ENCODE data around the gene ZNF74. TPM values are rescaled to one million over a fixed set of nuclear protein-coding genes. Genes with fewer than 3 reads are reported as not detected.

ZNF74 gene
- total RNA-seq, 1 experiment from 2014 or later, result 11.9 TPM

DNA sequence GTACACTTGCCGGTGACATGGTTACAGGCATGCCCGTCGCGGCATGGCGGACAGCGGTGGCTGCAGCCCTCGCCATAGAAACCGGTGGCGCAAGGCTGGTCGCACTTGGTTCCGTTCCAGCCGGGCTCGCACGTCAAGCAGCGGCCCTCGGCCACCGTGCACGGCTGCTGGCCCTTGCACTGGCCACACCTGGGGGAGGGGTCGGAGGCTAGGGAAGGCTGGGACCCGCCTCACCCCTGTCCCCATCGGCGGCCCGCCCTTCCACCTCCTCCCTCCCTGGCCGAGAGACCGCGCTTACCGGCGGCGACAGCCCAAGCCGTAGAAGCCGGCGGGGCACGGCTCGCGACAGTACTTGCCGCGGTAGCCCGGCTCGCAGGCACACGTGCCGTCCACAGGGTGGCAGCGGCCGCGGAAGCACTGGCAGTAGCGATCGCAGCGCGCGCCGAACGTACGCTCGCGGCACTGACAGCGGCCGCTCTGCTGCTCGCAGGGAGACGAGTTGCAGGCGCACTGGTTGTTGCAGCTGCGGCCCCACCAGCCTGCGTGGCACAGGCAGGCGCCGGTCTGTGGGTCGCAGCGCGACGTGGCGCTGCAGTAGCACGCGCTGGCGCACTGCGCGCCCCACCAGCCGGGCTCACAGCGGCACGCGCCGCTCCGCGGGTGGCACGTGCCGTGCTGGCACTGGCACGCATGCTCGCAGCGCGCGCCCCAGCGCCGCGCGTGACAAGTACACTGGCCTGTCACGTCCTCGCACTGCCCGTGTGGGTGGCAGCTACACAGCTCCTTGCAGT, 37.0 kb downstream of the ZNF74 start:
- peak; percentile 44 for DNase-seq (ENCODE audit: extremely low read depth, low read depth)

DNA sequence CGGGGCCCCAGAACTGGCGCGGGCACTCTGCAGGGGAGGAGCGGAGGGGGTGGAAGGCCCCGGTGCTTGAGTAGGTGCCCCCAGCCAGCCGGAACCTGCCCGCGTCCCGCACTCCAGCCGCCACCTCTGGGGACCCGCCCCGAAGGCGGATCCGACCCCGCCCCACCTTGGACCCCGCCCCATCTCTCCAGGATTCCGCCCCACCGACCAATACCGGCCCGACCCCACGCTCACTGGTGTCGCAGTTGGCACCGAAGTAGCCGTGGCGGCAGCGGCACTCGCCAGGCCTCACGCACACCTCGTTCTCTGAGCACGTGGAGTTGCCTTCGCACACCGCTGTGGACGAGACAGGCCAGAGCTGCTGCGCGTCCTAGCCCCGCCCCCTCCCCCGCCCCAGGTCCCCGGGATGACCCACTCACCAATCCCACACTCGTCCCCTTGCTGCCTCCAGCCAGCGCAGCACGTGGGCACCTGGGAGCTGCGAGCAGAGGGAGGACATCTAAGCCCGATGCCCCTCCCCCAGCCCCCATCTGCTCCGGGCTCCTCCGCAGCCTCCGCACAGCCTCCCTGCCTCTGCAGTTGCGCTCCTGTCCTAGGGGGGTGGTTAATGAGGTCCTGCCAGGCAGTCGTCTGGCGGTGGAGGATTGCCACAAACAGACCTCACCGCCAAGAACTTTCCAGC, 37.7 kb downstream of the ZNF74 start:
- DNase-seq (ENCODE audit: extremely low read depth, low read depth), result no peak

DNA sequence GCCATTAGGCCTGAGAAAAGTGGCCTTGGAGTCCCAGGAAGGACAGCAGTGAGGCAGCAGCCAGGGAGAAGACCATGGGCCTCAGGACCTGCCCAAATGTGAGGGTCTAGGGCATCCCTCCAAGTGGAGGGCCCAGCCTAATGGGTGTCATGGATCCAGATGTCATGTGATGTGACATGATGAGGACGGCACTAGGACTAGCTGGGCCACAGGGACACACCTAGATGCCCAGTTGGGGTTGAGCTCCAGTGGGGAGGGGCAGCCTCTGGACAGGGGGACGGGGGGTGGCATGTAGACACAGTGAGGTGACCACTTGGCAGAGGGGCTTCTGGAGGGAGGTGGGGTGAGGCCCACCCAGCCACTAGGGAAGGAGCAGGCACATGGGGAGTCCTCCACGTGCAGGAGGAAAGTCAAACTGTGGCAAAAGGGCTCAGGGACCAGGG, 38.3 kb downstream of the ZNF74 start:
- no peak for DNase-seq (ENCODE audit: extremely low read depth, low read depth)

DNA sequence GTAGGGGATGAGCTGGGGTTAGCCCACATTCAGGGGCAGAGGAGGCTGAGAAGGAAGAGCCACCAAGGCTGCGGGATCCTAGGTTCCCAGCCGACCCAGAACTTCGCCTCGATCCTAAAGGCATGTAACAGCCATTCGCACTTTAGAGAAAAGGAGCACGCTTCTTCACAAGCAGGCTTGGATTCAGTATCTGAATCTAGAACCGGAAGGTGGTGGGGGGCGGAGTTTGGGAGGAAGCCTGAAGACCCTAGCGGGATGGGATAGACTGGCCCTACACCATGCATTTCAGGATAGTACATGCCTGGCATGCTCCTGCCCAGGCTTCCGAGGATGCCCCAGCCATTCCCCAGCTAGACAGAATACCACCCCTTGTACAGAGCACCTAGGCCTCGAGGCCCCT, 39.2 kb downstream of the ZNF74 start:
- DNase-seq (ENCODE audit: extremely low read depth, low read depth), result no peak

DNA sequence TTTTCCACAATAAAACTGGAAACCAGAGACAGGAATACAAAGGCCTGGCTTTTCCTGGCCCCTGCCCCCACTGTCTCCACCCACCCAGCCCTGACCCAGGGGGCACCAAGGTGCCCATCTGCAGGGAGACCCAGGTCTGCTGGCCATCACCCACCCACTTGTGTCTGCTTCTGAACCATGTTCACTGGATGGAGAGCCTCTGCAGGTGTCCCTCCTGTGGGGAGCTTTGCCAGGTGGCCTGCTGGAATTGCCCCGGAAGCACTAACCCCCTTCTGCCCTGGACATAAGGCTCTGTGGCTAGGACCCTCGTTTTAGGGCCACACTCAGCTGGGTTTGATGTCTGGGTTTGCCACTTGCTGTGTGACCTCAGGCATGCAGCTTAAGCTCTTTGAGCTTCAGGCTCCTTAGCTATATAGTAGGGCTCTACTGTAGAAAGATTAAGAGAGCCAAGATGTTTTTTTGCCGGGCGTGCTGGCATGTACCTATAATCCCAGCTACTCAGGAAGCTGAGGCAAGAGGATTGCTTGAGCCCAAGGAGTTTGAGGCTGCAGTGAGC, 39.8 kb downstream of the ZNF74 start:
- DNase-seq (ENCODE audit: extremely low read depth, low read depth), result no peak

DNA sequence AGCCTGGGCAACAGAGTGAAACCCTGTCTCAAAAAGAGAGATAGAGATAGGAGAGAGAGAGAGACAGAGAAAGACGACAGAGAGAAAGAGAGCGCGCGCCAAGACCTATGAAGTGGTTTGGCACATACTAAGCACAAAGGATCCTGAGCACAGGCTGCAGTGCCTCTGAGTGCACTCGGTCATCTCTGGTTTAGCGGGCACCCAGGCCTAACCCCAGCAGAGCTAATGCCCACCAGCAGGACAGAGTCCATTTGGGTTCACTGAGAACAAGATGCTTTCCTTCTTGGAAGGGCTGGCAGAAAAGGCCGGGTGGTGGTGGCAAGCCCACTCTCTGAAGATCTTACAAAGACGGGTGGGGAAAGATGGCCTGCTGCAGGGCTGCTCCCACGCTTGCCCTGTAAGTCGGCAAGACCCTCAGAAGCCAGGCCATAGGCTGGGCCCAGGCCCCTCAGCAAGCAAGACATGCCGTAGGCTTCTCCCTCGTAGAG, 40.4 kb downstream of the ZNF74 start:
- no peak for DNase-seq (ENCODE audit: extremely low read depth, low read depth)

DNA sequence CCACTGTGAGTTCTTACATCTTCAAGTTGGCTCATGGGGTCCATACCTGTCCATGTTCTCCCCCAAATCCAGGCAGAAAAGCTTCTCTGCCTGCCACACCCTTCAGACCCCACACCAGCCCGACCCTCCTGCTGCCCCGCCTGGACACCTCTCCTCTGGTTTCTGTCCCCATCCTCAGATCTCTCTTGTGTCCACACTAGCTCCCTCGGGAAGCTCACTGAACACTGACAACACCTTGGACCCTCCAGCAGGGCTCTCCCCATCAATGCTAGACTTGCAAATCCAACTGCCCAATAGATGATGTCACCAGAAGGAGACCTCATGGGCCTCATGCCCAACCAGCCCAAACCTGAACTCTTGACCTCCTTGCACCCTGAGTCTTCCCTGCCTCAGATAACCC, 40.8 kb downstream of the ZNF74 start:
- DNase-seq (ENCODE audit: extremely low read depth, low read depth), result no peak

DNA sequence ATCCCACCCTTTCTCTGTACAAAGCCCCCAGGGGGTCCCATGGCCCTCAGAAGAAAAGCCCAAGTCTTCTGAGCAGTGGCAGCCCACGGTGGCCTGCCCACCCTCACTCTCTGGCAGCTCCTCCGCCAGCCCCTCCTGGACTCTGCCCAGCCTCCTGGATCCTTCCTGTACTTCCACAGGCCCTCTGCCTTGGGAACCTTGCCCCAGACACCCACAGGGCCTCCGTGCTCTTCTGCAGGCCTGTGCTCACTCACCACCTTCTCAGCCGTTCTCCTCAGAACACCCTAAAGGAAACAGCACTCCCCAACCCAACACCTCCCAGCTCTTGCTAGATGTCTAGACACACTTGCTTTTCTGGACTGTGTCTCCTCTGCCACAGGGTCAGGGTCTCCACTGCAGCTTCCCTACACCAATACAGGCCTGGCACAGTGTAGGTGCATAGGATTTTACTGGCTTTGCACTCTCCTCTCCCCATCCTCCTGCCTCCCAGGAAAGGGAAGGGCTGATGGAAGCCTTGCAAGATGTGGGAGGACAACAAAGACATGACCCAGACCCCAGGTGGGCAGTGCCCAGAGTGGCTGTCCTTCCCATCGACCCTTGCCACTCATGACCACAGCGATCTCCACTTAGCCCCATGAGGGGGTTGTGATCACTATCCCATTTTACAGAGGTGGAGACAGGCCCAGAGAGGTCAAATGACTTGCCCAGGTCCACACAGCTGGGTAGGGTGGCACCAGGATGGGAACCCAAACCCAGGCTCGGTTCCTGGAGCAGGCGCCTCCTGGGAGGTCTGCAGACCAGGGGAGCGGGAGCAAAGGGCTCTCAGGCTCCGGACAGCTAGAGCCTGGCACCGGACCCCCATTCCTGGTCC, 41.7 kb downstream of the ZNF74 start:
- DNase-seq (ENCODE audit: extremely low read depth, low read depth), result no peak

DNA sequence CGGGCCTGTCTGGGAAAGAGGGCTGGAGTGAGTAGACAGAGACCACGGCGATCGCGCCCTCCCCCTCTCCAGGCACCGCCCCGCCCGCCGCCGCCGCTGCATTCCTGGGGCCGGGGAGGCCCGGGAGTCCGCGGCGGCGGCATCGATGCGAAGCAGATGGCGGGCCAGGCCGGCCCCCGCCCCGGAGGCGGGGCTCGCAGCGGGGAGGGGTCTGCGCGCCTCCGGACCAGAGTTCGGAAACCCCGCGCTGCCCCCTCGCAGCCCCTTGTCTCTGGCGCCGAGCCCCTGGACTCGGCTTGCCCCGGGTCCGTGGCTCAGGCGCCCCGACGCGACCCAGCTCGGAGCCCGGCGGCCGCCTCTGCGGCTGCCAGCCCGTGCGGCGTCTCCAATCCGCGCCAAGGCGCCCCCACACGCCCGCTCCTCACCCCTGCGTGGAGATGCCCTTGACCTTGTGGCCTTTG, 42.4 kb downstream of the ZNF74 start:
- no peak for DNase-seq (ENCODE audit: extremely low read depth, low read depth)

DNA sequence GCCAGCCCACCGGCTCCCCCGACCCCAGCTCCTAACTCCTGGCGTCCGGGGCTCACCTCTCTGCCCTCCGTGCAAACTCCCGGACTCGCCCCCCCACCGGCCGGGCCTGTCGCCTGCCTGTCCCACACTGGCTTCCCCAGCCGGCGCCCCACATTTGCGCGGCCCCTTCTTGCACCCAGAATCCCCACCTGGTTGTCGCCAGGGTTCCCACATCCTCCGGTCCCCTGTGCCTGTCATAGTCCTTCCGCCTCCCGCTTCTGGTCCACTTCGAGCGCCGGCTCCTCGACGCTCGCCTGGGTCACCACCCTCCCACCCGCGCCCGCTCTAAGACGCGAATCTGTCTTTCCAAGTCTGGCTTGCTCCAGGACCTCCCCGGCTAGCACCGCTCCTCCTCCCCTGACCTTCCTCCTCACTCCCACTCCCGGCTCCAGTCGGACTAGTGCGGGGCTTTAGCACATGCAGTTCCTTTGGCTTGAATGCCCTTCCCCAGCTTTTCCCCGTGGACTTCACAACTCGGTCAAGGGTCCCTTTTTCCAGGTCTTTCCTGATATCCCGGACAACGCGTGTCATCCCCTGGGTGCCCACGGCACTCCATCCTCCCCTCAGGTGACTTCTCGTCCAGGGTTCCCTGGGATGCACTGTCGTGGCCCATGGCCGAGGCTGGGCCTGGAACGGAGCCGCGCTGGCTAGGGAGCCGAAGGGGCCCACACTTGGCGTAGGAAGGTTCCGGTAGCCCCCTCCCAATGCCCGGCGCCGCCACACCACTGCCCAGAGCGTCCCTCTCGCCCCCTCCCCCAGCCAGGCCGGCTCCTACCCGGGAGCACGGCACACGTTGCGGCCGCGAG, 43.0 kb downstream of the ZNF74 start:
- no peak for DNase-seq (ENCODE audit: extremely low read depth, low read depth)

DNA sequence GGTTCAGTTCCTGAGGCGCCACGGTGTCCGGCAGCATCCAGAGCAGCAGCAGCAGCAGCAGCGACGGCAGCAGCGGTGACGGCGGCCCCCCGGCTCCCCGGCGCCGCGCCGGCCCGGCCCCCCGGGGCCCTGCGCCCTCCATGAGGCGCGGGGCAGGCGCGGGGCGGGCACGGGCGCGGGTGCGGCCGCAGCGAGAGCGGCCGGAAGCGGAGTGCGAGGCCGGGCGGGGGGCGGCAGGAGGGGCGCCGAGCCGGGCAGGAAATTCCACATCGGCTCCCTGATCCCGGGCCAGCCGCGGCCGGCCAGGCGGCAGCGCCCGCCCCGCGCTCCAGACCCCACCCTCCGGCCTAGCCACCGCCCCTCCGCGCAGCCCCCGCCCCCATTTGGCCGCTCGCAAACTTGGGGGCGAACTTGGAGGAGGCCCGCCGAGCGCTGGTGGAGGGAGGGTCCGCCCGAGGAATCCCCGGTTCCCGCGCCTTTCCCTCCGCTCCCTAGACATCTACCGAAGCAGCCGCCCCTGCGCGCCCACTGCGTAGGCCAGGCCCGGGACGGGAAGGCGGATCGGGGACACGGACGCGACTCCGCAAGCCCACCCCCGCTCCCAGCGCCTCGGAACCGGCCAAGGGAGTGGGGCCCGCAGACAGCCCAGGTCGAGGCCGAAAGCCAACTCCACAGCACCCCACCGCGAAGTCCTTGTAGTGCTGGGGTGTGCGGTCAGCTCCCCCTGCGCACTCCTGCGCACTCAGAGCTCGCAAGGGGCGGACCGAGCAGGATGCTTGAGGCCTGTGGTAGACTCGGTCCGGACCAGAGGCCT, 43.9 kb downstream of the ZNF74 start, which contains the start of gene SCARF2:
Gene SCARF2 (minus strand): TSS at position 213 of the 814 bp plus-strand sequence. CDS start 71 bp downstream, at position 142.
- DNase-seq (ENCODE audit: extremely low read depth, low read depth), result no peak

DNA sequence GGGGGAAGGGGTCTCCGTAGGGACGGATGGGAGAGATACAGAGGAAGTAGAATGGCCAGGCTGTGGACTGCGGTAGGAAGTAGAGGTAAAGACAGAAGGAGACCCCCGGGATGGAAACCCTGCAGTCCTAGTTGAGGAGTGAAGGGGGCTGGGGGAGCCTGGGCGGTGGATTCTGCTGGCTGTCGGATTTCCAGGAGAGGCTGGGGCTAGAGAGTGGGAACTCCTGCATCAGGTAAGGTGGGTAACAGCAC, 44.4 kb downstream of the ZNF74 start:
- no peak for DNase-seq (ENCODE audit: extremely low read depth, low read depth)

DNA sequence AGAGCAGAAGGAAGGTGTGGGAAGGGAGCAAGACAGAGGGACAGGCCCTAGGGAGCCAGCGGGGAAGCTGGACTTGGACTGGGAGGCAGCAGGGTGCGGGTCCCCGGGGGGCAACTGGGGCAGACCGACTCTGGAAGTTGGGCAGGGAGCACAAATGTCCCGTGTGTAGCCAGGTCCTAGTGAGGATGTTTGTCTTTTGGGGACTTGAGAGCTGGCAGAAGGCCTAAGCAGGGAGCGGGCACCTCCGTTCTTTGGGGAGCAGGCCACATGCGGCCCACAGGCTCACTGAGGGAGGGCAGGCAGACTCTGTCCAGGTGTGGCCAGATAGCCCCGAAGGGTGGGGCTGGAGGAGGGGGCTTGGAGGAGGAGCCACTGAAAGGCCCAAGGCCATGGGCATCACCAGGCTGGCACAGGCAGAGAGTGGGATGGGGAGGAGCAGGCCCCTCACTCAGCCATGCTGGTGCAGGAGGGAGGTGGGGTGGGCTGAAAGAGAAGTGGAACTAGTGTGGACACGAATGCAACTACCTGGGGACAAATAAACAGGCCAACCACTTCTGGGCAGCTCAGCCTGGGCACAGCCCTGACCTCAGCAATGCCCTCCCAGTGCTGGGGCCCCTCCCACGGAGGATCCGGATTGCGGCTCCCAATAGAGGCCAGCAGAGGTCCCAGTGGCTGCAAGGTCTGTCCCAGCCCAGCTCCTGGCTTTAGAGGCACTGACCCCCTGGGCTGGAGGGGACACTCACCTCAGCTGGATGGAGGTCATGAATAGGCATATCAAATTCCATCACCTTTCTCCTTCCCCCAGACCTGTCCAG, 44.9 kb downstream of the ZNF74 start:
- DNase-seq (ENCODE audit: extremely low read depth, low read depth), result no peak

DNA sequence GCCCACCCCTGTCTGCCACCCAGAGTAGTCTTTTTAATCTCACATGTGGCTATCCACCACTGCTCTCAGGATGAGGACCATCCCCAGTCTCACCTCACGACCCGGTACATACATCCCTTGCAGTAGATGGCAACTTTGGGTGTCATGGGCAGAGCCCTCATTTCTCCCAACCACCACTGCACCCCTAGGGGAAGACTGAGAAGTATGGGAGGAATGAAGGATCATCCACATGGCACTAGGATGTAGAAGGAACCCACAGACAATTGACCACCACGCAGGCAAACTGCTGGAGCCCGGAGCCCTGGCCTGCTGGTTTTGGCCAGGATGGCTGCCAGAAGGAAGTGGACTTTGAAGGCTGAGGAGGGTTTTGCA, 45.6 kb downstream of the ZNF74 start:
- DNase-seq (ENCODE audit: extremely low read depth, low read depth), result no peak

DNA sequence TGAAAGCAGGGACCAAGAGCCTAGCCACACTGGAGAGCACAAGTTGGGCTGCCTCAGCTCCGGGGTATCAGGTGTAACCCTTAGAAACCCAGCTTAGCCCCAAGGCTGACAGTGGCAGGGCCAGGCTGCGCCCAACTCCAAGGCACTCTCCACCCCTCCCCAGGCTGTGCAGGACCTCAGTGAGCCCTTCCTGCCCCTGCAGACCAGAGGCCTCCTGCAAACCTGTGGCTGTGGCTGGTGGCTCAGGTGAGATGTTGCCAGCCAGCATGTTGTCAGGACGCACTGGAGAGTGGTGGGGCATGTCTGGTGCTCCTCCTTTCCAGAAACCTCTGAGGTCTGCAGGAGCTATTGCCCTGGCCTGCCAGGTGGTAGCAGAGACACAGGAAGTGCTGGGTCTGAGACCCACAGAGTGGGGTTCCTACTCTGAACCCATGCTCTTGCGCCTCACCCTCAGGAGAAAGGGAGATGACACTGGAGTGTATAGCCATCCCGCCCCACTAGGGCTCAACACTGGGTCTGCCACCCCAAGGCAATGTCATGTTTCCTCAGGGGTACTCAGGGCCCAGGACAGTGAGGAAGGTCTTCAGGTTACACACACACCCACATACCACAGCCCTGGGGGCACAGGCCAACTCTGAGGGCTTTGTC, 46.1 kb downstream of the ZNF74 start:
- DNase-seq (ENCODE audit: extremely low read depth, low read depth), result no peak

DNA sequence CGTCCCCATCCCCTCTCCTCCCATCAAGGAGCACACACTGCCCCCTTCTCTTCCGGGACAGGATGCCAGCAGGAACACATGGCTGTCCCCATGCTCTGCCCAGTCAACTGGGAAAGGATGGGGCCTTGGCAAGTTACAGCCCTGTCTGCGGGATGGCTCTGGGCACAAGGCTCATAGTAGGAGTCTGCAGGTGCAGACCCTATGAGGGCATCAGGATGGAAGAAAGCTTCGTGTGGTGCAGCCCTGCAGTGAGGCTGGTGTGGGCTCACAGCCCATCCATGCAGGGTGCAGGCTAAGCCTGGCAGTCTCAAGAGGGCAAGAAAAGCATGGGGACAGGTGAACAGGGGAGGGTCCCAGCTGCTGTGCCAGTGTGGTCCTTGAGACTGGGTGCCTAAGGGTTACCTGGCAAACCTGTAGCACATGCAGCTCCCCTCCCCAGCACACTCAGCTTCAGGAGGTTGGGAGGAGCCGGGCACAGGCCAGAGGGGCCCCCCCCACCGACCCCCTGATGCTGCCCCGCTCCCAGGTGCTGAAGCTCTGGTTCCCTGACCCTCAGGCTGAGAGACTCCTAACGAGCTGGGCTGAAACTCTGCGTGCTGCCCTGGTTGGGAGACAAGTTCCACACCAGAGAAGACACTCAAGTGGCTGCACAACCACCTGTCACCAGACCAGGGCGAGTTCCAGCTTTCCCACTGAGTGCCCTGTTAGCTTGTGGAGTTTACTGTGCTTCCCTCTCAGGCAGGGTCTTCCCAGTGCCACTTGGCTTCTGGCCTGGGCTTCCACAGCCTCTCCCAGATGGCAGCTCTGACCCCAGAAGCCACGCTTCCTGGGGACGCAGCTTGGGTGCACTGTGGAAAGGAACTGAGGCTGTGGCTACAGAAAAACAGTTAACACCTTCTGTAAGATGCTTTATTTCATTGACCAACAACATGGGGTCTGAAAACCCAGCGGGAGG, 47.0 kb downstream of the ZNF74 start:
- DNase-seq (ENCODE audit: extremely low read depth, low read depth), result no peak

All from NCI-H460 (cell line).